GM18858 (cell line): ENCODE measurements around the gene AKAP4.
A peak's percentile ranks its signal among the peaks of the same experiment; 100 is the strongest.

Experiments used
- ATAC-seq: cut with Tn5 transposase; IDR thresholded peaks from one replicate; pipeline ENCODE4 v1.9.1; 2021; ENCODE audit not compliant: unreplicated experiment

Gene AKAP4, protein sequence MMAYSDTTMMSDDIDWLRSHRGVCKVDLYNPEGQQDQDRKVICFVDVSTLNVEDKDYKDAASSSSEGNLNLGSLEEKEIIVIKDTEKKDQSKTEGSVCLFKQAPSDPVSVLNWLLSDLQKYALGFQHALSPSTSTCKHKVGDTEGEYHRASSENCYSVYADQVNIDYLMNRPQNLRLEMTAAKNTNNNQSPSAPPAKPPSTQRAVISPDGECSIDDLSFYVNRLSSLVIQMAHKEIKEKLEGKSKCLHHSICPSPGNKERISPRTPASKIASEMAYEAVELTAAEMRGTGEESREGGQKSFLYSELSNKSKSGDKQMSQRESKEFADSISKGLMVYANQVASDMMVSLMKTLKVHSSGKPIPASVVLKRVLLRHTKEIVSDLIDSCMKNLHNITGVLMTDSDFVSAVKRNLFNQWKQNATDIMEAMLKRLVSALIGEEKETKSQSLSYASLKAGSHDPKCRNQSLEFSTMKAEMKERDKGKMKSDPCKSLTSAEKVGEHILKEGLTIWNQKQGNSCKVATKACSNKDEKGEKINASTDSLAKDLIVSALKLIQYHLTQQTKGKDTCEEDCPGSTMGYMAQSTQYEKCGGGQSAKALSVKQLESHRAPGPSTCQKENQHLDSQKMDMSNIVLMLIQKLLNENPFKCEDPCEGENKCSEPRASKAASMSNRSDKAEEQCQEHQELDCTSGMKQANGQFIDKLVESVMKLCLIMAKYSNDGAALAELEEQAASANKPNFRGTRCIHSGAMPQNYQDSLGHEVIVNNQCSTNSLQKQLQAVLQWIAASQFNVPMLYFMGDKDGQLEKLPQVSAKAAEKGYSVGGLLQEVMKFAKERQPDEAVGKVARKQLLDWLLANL

DNA sequence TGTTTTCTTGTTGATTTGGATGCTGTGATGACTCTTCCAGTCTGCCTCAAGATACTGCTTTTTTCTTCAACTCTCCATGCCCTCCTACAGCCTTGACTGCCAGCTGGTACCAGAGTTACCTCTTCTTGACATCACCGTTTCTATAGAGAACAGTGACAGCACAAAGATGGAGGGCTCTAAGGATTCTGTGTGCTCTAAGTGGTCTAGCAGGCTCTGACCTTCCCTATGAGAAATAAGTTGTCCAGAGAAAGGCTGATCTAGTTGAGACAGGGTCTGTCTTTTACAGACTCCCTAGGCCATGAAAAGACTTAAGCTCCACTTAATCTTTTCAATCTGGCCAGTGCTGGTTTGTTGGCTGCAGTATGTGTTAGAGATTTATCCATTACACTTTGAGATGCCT is at the start of gene AKAP4:
Gene AKAP4, minus strand, starts transcription at position 101 of the 400 bp plus-strand sequence. CDS start 118 bp downstream, outside the sequence.
- ATAC-seq = no peak

DNA sequence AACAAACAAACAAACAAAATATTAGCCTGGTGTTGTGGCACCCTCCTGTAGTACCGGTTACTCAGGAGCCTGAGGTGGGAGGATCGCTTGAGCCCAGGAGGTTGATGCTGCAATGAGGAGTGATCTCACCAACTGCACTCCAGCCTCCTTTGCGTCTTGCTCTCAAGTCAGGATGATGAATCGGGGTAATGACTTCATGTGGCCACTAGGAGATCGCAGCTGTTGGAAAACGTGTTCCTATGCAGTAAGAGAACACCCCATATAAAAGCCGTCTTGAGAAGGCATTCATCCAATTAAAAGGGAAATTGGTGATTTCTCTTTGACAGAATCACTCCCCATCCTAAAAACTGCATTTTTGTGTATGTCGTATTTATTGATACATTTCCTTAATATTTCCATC is 10.7 kb upstream of the AKAP4 start:
- no peak for ATAC-seq

DNA sequence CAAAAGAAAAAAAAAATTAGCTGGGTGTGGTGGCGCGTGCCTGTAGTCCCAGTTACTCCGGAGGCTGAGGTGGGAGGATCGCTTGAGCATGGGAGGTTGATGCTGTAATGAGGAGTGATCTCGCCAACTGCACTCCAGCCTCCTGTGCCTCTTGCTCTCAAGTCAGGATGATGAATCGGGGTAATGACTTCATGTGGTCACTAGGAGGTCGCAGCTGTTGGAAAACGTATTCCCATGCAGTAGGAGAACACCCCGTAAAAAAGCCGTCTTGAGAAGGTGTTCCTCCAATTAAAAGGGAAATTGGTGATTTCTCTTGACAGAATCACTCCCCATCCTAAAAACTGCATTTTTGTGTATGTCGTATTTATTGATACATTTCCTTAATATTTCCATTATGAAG is 5.9 kb upstream of the AKAP4 start:
- no peak for ATAC-seq

DNA sequence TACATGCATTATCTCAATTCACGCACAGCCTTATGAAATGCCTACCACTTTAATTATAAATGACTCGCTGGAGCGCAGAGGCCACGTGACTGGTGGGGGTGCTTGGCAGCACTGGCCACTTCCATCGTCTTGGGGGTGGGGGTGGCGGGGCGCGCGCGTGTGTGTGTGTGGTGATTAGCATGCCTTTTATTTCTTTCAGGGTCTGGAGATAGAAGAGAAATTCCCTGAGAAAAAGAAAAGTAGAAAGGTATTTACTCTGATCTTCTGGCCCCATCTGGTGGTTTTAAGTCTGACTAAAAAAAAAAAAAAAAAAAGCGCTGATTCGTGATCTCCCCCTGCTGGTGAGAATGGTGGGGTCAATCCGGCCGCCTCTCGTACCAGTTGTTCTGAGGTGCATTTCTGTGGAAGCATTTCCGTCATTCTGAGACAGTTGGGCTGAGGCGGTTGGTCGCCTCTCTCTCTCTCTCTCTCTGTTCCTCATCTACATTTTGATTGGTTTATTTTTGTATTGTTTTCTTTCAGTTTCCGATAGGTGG is 3.6 kb upstream of the AKAP4 start, which contains the start of gene CCNB3:
Gene CCNB3, plus strand, starts transcription at position 402 of the 536 bp plus-strand sequence. CDS start 80,399 bp downstream, outside the sequence.
- ATAC-seq = peak; percentile 96

DNA sequence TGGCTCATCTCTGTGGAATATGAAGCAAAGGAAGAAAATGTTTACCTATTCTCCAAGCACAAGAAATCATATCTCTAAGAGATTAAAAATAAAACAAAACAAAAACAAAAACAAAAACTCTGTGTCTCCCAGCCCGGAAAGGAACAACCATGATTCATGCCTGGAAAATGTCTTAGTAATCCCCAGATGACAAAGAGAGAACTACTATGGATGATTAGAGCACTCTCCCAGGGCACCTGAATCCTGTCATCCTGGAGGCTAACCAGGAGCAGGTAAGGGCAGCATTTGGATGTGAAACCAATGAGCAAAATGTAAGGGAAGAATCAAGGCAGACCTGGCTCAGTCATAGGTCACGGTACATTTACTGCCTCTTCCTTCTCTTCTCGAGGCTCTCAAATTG is 1.7 kb upstream of the AKAP4 start:
- ATAC-seq = no peak

DNA sequence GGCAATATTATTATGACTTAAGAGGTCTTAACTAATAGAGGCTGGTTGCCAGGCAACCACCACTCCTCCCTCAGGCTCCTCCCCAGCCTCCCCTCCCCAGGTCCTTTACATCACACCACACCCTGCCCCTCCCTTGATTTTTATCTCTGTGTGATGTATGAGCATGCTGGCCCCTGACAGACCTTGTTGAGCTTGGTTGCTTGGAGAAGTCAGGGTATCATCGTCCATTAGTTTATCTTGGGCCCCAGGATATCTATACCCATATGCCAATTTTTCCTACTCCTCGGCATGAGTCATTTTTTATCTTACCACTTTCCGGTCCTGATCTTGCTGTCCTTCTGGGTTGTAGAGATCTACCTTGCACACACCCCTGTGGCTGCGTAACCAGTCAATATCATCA is 2.5 kb downstream of the AKAP4 start:
- no peak for ATAC-seq

DNA sequence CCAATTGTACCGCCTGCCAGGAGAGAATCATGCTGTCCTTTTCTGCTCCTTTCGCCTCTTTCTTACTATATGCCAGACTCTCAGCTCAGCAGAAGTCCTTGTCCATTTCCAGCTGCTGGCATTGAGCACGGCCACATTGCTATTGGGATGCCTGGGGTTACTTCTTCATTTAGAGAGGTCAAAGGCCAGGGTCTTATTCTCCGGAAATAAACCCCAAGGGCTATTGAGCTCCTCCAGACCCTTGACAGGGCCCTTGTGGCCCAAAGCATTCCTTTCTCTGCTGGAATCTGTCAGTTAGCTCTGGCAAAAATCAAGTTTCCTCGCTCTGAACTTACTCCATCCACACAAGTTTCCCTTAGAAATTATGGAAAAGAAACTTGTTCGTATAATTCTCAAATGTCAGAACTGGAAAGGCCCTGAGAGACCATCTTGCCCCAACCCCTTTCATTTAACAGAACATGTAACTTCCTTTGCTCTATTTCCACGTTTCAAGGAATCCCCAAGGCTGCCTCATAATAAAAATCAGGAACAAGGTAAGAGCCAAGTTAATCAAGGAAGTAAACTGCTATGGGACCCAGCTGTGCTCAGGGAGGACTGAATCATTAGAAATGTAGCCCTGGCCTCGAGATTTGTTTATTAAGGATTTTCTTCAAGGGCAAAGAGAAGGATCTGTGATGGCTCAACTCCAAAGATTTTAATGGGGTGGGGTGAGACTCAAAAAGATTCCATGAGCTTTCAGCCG is 11.8 kb downstream of the AKAP4 start:
- ATAC-seq = no peak

DNA sequence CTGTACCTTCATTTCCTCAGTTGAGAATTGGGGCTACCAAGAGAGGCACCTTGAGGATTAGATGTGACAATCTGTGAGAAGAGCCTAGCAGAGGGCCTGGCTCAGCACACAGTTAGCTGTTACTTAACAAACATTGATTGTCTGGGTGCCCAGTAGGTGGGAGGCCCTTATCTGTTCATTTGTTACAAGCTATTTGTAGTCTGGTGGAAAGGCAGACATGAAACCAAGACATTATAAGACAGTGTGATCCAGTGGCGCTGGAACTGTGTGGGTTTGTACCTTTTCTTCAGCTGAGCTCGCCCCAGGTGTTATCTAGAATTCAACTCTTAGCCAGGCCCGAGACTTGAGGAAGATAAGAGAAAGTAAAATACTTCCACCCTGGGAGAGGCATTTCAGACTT is 16.9 kb downstream of the AKAP4 start:
- ATAC-seq = no peak

DNA sequence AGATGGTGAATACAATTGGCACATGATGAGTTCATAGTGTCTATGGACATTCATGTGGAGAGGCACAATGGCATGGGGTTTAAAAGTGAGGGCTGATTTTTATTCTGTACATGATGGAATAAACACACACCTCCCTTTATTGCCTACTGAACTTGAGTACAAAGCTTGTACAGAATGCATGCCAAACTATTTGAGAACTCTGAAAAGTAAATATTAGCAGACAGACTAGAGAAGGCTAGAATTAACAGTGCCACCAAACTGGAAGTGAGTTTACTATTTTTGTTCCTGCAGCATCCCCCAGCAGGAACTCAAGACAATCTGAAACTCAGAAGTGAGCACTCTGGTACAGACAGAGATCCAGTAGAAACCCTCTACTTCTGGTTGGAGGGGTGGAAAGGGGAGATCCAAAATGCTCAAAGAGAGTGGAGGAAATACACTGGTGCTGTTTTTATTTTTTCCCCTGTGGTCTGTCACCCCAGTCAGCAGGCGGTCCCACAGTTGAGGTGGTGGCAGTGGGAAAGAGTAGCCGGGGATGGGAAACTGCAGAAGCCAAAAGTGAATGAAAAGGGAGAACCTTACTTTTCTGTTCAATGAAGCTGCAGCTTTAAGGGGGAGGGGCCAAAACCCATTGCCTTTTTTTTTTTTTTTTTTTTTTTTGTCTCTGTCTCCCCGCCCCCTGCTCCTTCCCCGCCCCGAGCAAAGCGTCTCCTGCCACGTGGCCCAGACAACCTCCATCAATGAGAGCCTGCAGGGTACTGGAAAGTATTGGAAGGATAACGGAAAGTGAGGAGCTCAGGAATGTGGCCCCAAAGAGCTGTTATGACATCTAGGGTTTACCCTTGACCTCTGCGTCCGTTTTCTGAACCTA is 20.5 kb downstream of the AKAP4 start:
- ATAC-seq = no peak

DNA sequence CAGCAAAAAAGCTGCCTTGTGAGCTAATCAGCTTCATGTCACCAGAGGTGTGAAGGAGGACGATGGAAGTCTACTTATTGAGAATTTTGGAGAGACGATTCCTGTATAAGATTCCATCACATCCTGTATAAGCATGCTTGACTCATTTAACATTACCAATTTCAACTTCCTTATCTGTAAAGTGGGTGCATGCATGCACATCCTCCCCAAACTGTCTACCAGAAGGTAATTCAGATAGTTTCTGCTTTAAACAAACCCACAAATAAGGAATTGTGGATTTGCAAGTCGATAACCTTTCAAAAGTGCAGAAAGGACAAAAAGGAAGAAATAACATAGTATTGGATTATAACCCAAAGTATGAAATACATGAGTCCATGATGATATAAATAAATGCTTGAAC is 31.1 kb downstream of the AKAP4 start:
- no peak for ATAC-seq

DNA sequence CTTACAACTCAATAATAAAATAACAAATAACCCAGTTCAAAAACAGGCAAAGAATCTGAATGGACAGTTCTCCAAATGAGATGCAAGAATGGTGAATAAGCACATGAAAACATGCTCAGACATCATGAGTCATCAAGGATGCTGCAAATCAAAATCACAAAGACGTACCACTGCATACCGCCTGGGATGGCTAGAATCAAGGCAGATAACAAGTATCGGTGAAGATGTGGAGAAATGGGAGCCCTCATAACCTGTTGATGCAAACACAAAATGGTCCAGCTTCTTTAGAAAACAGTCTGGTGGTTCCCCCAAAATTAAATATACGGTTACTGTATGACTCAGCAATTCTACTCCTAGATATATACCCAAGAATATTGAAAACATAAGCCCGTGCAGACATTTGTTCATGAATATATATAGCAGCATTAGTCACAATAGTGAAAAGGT is 32.5 kb downstream of the AKAP4 start:
- ATAC-seq = peak; percentile 55

DNA sequence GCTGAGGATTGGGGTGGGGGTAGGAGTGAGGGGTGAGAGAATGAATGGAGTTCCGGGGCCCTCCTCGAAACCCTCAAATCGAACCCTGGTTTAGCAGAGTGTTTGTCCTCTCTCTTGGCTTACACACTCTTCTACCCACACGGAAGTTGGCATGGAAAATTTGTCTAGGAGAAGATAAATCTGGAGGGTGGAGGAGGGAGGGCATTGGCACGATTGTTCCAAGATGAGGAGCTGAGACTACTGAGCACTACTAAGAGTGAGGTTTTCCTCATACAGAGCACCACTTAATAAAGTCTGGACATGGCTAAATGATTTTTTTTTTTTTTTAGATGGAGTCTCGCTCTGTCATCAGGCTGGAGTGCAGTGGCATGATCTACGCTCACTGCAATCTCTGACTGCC is 33.4 kb downstream of the AKAP4 start:
- ATAC-seq = no peak

DNA sequence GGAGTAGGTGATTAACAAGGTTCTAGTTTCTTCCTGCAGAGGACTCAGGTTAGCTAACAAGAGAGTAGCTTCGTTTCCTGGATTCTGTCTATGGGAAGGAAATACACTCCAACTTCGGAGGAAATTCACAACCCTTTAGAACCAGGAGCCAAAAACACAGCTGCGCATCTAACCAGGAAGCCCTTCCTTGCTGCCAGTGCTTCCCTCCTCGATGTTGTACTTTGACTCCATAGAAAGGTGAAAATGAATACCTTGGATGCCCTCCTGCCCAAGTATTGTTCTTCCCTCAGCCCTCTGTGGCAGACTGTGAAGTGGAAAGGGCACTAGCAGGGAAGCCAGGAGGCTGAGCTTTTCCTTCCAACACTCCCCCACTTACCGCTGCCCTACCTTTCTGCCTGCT is 35.1 kb downstream of the AKAP4 start:
- no peak for ATAC-seq

DNA sequence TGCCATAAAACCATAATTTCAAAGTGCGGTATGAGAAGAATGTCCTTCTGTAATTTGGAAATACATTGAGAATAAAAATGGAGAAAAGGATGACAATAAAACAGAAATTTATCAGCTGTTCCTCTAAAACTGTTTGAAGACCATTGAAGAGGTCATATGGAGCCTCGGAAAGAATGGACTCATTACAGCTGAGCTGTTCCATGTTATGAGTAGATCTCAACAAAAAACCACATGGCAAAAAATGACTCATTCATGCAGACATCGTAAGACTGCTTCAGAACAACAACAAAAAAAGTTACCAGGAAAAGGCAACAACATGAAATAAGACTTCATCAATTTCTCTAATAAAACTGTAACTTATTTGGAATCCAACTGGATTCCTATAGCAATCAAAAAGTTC is 39.7 kb downstream of the AKAP4 start:
- no peak for ATAC-seq

DNA sequence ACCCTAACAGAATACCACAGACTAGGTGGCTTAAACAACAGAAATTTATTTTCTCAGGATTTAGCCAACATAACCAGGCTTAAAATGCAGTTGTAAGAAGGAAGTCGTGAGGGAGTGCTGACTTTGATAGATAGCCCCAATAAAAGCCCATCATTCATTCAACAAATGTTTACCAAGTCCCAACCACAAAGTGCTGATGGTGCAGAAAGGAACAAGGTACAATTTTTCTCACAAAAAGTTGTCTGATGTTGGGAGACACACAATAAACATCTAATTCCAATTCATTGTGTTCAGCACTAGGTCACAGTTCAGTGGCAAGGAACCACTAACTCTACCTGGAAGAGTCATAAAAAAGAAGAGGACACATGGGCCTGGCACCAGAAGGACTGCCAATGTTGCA is 42.2 kb downstream of the AKAP4 start:
- ATAC-seq = no peak

DNA sequence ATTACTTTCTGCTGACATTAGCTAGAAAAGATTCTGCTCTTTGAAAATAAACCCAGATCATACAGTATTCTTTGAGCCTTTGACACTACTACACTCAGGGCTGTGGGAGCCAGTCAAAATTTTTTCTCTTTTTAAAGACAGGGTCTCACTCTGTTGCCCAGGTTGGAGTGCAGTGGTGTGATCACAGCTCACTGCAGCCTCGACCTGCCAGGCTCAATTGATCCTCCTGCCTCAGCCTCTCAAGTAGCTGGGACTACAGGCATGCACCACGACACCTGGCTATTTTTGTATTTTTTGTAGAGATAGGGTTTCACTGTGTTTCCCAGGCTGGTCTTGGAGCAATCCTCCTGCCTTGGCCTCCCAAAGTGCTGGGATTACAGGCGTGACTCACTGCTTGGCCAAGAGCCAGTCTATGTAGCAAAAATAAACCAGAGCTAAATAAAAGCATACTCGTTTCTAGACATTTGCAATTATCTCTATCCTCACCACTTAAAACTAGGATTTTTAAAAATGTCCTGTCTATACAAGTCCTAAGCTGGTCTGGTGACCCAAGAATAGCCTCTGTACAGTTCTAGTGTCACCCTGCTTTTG is 43.2 kb downstream of the AKAP4 start:
- no peak for ATAC-seq

DNA sequence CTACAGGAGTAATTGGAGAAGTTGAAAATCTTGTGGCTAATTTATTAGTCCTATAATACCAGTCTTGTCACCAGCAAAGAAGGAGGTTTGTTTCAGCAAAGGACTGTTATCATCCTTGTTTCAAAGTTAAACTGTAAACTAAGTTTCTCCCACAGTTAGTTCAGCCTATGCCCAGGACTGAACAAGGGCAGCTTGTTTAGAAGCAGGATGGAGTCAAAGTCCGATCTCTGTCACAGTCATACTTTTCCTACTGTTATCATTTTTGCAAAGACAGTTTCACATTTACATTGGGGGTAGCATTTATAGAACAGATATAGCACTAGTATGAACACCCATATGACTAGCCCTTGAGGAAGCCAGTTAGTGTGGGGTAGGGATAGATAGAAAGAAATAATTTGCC is 46.4 kb downstream of the AKAP4 start:
- ATAC-seq = no peak

DNA sequence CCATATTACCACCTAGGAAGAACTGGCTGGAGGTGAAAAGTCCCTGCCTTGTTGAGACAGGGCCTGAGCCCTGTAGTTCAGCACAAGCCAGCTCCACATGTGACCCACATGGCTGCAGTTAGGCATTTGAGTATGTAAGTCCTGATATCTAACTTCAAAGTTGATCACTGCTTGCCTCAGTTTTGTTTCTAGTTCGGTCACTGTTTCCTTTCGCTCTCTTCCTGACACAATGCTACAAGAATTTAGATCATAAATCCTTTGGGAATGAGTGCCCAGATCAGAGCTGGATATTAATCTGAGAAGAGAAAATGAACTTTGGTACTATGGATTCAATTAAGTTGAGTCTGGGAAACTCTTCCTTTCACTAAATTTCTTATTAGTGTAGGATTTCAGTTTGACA is 48.4 kb downstream of the AKAP4 start:
- no peak for ATAC-seq

DNA sequence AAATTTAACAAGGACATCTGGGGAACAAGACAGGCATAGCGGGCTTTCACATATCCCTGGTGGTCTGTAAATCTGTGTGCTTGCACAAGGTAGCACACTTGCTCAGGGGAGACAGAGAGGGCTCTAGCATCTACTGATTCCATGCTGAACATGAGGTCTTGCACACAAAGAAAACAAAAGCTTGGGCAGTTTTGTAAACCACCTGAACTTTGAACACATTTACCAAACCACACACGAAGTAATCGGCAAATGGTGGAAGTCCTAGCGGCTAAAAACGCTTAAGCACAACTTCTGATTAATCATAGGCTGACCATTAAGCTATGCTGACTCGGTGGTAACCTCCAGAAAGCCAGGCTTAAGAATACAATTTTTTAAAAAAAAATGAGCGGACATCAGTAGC is 52.8 kb downstream of the AKAP4 start:
- ATAC-seq = no peak
